DMS79 treated with DMSO at 0.1 percent for 48 hours (cell line): ENCODE measurements around the gene MMD2.
"Not testable (repeated sequence)": the region's sequence is repeated elsewhere in the genome, so short reads cannot be mapped to it uniquely, and the experiment has no call there.

Experiments used
- DNase-seq: peaks from one replicate; lab custom pipeline; 2025; lab: John Stamatoyannopoulos, UW

Gene MMD2

GRCh38 chr7:4958477-4959301 lies at the start of gene MMD2:
Gene MMD2, minus strand, starts transcription at chr7:4959187. Its CDS starts 170 bp downstream, at chr7:4959017.
- DNase-seq, result no peak

- DNase-seq, result no peak
Measured at GRCh38 chr7:5005066-5005465, 46.1 kb upstream of the MMD2 start.

- no peak for DNase-seq
Measured at GRCh38 chr7:5001911-5002310, 42.9 kb upstream of the MMD2 start.

- no peak for DNase-seq
Measured at GRCh38 chr7:5001003-5001402, 42.0 kb upstream of the MMD2 start.

GRCh38 chr7:4999369-4999950 lies 40.5 kb upstream of the MMD2 start:
- DNase-seq, result no peak

GRCh38 chr7:4998910-4999309 lies 39.9 kb upstream of the MMD2 start:
- no peak for DNase-seq

- no peak for DNase-seq
Measured at GRCh38 chr7:4998244-4998643, 39.3 kb upstream of the MMD2 start.

- DNase-seq, result no peak
Measured at GRCh38 chr7:4996696-4997222, 37.8 kb upstream of the MMD2 start.

- no peak for DNase-seq
Measured at GRCh38 chr7:4995429-4995969, 36.5 kb upstream of the MMD2 start.

- DNase-seq, result no peak
Measured at GRCh38 chr7:4993471-4993870, 34.5 kb upstream of the MMD2 start.

- DNase-seq, result not testable (repeated sequence)
Measured at GRCh38 chr7:4982741-4983140, 23.8 kb upstream of the MMD2 start.

GRCh38 chr7:4981295-4981890 lies 22.4 kb upstream of the MMD2 start:
- DNase-seq, result not testable (repeated sequence)

- not testable (repeated sequence) for DNase-seq
Measured at GRCh38 chr7:4975626-4976025, 16.6 kb upstream of the MMD2 start.

GRCh38 chr7:4973728-4974198 lies 14.8 kb upstream of the MMD2 start:
- DNase-seq, result peak; percentile 80

GRCh38 chr7:4972446-4972845 lies 13.5 kb upstream of the MMD2 start:
- DNase-seq, result not testable (repeated sequence)

- no peak for DNase-seq
Measured at GRCh38 chr7:4965295-4966022, 6.5 kb upstream of the MMD2 start.

GRCh38 chr7:4964506-4964905 lies 5.5 kb upstream of the MMD2 start:
- DNase-seq, result no peak

- DNase-seq, result no peak
Measured at GRCh38 chr7:4962872-4963775, 4.1 kb upstream of the MMD2 start.

GRCh38 chr7:4960363-4960762 lies 1.4 kb upstream of the MMD2 start:
- no peak for DNase-seq

- no peak for DNase-seq
Measured at GRCh38 chr7:4959893-4960292, 906 bp upstream of the MMD2 start.

GRCh38 chr7:4959306-4959705 lies 319 bp upstream of the MMD2 start:
- DNase-seq, result no peak
